Spinal cord (tissue), 10 donors: ENCODE results near the gene CRACR2B. TPM values are rescaled to one million over a fixed set of nuclear protein-coding genes. Genes with fewer than 3 reads are reported as not detected.

ENCODE experiments used
- DNase-seq, 6 donors: peaks; one replicate each; pipeline versions ENCODE4 v3.0.0 to v3.0.0-alpha.2; 2013 to 2015; ENCODE audit warnings: low spot score in 6 of 6, low read depth in 4 of 6
- H3K27ac ChIP-seq: one replicate; pipeline ENCODE4 v1.5.1; 2013; ENCODE audit warnings: low read depth, low read length, control low read depth
- H3K27me3 ChIP-seq: one replicate; pipeline ENCODE4 v1.6.1; 2013; ENCODE audit warnings: low read length; ENCODE audit not compliant: control insufficient read depth, insufficient read depth
- H3K36me3 ChIP-seq: one replicate; pipeline ENCODE4 v1.6.1; 2013; ENCODE audit warnings: low read length; ENCODE audit not compliant: control insufficient read depth, insufficient read depth
- H3K4me1 ChIP-seq: one replicate; pipeline ENCODE4 v1.6.1; 2013; ENCODE audit warnings: low read length; ENCODE audit not compliant: control insufficient read depth, insufficient read depth
- H3K4me3 ChIP-seq: one replicate; pipeline ENCODE4 v1.5.1; 2013; ENCODE audit warnings: low read depth, low read length, control low read depth
- H3K9me3 ChIP-seq: one replicate; pipeline ENCODE4 v1.6.1; 2013; ENCODE audit warnings: low read length; ENCODE audit not compliant: control insufficient read depth, insufficient read depth
- WGBS: methylation state at CpG from one replicate; pipeline ENCODE4 v1.1.5; 2013; ENCODE audit warnings: missing lambda C conversion rate; ENCODE audit not compliant: insufficient coverage; 5-methylcytosine and 5-hydroxymethylcytosine counted together
- polyA plus RNA-seq, 2 donors: library from polyadenylated mRNA; unstranded; fragments of 120-200 nt; gene quantifications; one replicate each; pipeline ENCODE4 v1.2.1, GENCODE V29; 2013; ENCODE audit not compliant: insufficient read length in 2 of 2
- total RNA-seq, 2 donors: library from RNA; depleted of rRNA in 1 of 2; stranded (reverse); fragments of 120-200 nt in 1 of 2; fragments of >200 nt in 1 of 2; gene quantifications; one replicate each; pipeline versions ENCODE4 v1.2.3 to v1.2.4, GENCODE V29; 2013 to 2014
- donor health status: healthy.

Gene CRACR2B
- total and polyA plus RNA-seq, 4 donors, result 2.4 to 12.1 (median 8.4) TPM

DNA sequence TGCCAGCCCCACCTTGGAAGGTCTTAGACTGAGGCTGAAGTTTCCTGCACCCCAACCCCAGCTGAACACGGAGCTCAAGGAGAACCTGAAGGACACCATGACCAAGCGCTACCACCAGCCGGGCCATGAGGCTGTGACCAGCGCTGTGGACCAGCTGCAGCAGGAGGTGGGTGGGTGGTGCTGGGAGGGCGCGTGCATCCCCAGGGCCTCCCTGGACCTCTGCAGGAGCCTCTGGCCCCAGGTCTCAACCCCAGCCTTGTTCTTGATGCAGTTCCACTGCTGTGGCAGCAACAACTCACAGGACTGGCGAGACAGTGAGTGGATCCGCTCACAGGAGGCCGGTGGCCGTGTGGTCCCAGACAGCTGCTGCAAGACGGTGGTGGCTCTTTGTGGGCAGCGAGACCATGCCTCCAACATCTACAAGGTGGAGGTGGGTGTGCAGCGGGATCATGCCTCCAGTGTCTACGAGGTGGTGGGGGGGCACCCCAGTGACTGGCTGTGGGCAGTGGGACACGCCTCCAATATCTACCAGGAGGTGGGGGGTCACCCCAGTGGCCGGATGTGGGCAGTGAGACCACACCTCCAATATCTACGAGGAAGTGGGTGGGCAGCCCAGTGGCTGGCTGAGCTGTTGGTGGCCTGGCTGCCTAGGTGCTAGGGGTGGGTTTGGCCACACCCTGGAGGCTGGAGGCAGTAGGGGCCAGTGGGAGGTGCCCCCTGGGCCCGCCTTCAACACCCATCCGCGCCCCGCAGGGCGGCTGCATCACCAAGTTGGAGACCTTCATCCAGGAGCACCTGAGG lies 9.7 kb downstream of the CRACR2B start:
- peaks cover under 1% of the 10 kb centered on the region for H3K27me3 ChIP-seq
- peaks cover 52% of the 10 kb centered on the region for H3K4me1 ChIP-seq
- no peak for DNase-seq
- WGBS, result 92% methylated on average over 17 of the region's 22 CpGs
- H3K4me3 ChIP-seq, result no peak overlapping the region
- H3K27ac ChIP-seq, result no peak overlapping the region
- peaks cover 66% of the 10 kb centered on the region for H3K36me3 ChIP-seq
- H3K9me3 ChIP-seq, result no peaks in the 10 kb centered on the region

DNA sequence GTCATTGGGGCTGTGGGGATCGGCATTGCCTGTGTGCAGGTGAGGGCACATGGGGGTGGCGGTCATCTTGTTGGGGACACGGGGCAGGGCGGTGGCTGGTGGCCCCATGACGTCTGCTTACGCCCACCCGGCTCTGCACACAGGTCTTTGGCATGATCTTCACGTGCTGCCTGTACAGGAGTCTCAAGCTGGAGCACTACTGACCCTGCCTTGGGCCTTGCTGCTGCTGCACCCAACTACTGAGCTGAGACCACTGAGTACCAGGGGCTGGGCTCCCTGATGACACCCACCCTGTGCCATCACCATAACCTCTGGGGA lies 10.2 kb downstream of the CRACR2B start:
- Histone ChIP-seq H3K27ac (no peak overlapping the region), H3K27me3 (no peaks in the 10 kb centered on the region), H3K4me3 (no peak overlapping the region), H3K4me1 (peaks cover 50% of the 10 kb centered on the region), H3K9me3 (no peaks in the 10 kb centered on the region), H3K36me3 (peaks cover 66% of the 10 kb centered on the region)
- DNase-seq, result no peak
- WGBS, result 77% methylated on average over 8 of the region's 8 CpGs

- Histone ChIP-seq H3K9me3 (no peaks in the 10 kb centered on the region), H3K4me1 (peaks cover 53% of the 10 kb centered on the region), H3K4me3 (no peak overlapping the region), H3K27ac (no peak overlapping the region), H3K27me3 (peaks cover 2% of the 10 kb centered on the region), H3K36me3 (peaks cover 68% of the 10 kb centered on the region)
- 40% methylated on average over 16 of the region's 17 CpGs for WGBS
- no peak for DNase-seq
Observed at GRCh38 chr11:838441-839279, 10.9 kb downstream of the CRACR2B start.

DNA sequence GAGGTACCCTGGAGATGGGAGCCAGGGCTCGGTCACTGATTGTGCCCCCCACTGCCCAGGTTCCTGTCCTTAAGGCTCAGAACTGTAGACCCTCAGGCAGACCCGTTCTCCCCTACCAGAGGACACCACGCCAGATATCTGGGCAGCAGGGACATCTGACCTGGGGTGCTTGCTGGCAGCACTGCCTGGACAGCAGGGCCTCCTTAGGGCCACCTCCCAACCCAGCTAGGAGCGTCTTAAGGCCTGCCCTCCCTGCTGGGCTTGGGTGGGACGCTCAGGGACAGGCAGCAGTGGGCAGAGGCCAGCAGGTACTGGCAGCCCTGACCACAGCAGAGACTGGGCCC lies 11.5 kb downstream of the CRACR2B start:
- H3K9me3 ChIP-seq, result no peaks in the 10 kb centered on the region
- no peak overlapping the region for H3K4me3 ChIP-seq
- 93% methylated on average over 5 of the region's 5 CpGs for WGBS
- H3K27me3 ChIP-seq, result peaks cover 2% of the 10 kb centered on the region
- peaks cover 68% of the 10 kb centered on the region for H3K36me3 ChIP-seq
- no peak for DNase-seq
- no peak overlapping the region for H3K27ac ChIP-seq
- peaks cover 53% of the 10 kb centered on the region for H3K4me1 ChIP-seq

GRCh38 chr11:839875-840617 lies 12.3 kb downstream of the CRACR2B start:
- Histone ChIP-seq H3K27me3 (peaks cover 2% of the 10 kb centered on the region), H3K4me3 (no peak overlapping the region), H3K9me3 (no peaks in the 10 kb centered on the region), H3K36me3 (peaks cover 60% of the 10 kb centered on the region), H3K4me1 (peaks cover 53% of the 10 kb centered on the region), H3K27ac (no peak overlapping the region)
- 85% methylated on average over 20 of the region's 25 CpGs for WGBS
- no peak for DNase-seq

- no peak overlapping the region for H3K27ac ChIP-seq
- no peaks in the 10 kb centered on the region for H3K9me3 ChIP-seq
- H3K4me3 ChIP-seq, result peak overlapping the region; percentile 85
- H3K36me3 ChIP-seq, result peaks cover 45% of the 10 kb centered on the region
- H3K4me1 ChIP-seq, result peaks cover 62% of the 10 kb centered on the region
- H3K27me3 ChIP-seq, result peaks cover 2% of the 10 kb centered on the region
- WGBS, result under 1% methylated on average over 27 of the region's 27 CpGs
- no peak for DNase-seq
Observed at GRCh38 chr11:841981-842369, 14.3 kb downstream of the CRACR2B start.

GRCh38 chr11:842370-843002 lies 14.8 kb downstream of the CRACR2B start, which contains the start of the genes POLR2L and TSPAN4:
Gene POLR2L, minus strand, starts transcription at chr11:842529. Its CDS starts 21 bp downstream, at chr11:842508.
Gene TSPAN4, plus strand, starts transcription at chr11:842852. Its CDS starts 7,453 bp downstream, at chr11:850305.
- Histone ChIP-seq H3K36me3 (peaks cover 40% of the 10 kb centered on the region), H3K4me1 (peaks cover 62% of the 10 kb centered on the region), H3K4me3 (peak within 1 kb of the TSS; percentile 85), H3K9me3 (no peaks in the 10 kb centered on the region), H3K27ac (peak within 1 kb of the TSS; percentile 88), H3K27me3 (peaks cover 2% of the 10 kb centered on the region)
- DNase-seq, result peak; percentile 66 to 95 (median 78)
- under 1% methylated on average over 87 of the region's 87 CpGs for WGBS

- Histone ChIP-seq H3K27ac (peak overlapping the region; percentile 88), H3K4me3 (peak overlapping the region; percentile 85), H3K36me3 (peaks cover 39% of the 10 kb centered on the region), H3K4me1 (peaks cover 67% of the 10 kb centered on the region), H3K27me3 (peaks cover 2% of the 10 kb centered on the region), H3K9me3 (no peaks in the 10 kb centered on the region)
- DNase-seq, result no peak
- WGBS, result 2% methylated on average over 52 of the region's 53 CpGs
Observed at GRCh38 chr11:843086-843734, 15.5 kb downstream of the CRACR2B start.
